ENCODE measurements around the gene COQ10B. TPM values are rescaled to one million over a fixed set of nuclear protein-coding genes. Genes with fewer than 3 reads are reported as not detected.
"Not testable (repeated sequence)": the region's sequence is repeated elsewhere in the genome, so short reads cannot be mapped to it uniquely, and the experiment has no call there.

COQ10B gene
- total and polyA plus RNA-seq, 11 donors: 21.6 to 39.9 (median 33.8) TPM

- WGBS, 4 donors: 60 to 68% (median 65%) methylated on average over 6 of the region's 6 CpGs
- H3K27ac ChIP-seq: peak overlapping the region in 1 of 12 donors; percentile 32
- peaks cover 0 to 13% (median 7%) of the 10 kb centered on the region in 9 donors for H3K36me3 ChIP-seq
- TF ChIP-seq POLR2A (IDR thresholded peaks at IDR 0.05) (no peak), CTCF (IDR thresholded peaks at IDR 0.05) (no peak)
- peaks cover 23 to 79% (median 69%) of the 10 kb centered on the region in 12 donors for H3K4me1 ChIP-seq
- ATAC-seq (no peak), DNase-seq (no peak)
- intact Hi-C loops (cut with DNase I): loop anchor here in 2 of 10 donors (10.0 kb wide), 1 partner anchor 273 kb away; the partner anchor contains the start of gene MARS2 (in 2 of the 2)
- H3K27me3 ChIP-seq: no peaks in the 10 kb centered on the region
- H3K9me3 ChIP-seq: no peaks in the 10 kb centered on the region
- H3K4me3 ChIP-seq: peak overlapping the region in 5 of 12 donors; percentile 84 to 97 (median 91)
Measured at GRCh38 chr2:197431858-197432257, 21.5 kb upstream of the COQ10B start.

DNA sequence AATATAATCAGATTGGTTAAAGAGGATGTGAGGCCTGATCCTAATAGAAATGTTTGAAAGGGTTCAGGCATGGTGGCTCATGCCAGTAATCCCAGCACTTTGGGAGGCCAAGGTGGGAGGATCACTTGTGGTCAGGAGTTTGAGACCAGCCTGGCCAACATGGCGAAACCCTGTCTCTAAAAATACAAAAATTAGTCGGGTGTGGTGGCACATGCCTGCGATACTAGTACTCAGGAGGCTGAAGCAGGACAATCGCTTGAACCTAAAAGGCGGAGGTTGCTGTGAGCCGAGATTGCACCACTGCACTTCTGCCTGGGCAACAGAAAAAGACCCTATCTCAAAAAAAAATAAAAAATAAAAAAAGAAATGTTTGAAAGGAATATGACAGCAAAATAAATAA is 20.8 kb upstream of the COQ10B start:
- 68 to 81% (median 77%) methylated on average over 6 of the region's 6 CpGs for WGBS, 4 donors
- not testable (repeated sequence) for DNase-seq, H3K9me3 ChIP-seq, H3K27ac ChIP-seq, H3K27me3 ChIP-seq, ATAC-seq
- Histone ChIP-seq H3K4me1 (peaks cover 23 to 72% (median 62%) of the 10 kb centered on the region in 12 donors), H3K36me3 (peaks cover 0 to 13% (median 7%) of the 10 kb centered on the region in 9 donors), H3K4me3 (peak overlapping the region in 9 of 12 donors; percentile 5 to 99 (median 87))
- intact Hi-C loops (cut with DNase I): loop anchor here in 2 of 10 donors (10.0 kb wide), 1 partner anchor 272 kb away; the partner anchor contains the start of gene MARS2 (in 2 of the 2)

GRCh38 chr2:197433780-197434438 is 19.4 kb upstream of the COQ10B start:
- Histone ChIP-seq H3K36me3 (peaks cover 0 to 10% (median 3%) of the 10 kb centered on the region in 9 donors), H3K4me3 (peak overlapping the region; percentile 63 to 99 (median 87)), H3K27ac (peak overlapping the region; percentile 87 to 99 (median 94)), H3K27me3 (no peaks in the 10 kb centered on the region), H3K9me3 (no peaks in the 10 kb centered on the region), H3K4me1 (peaks cover 23 to 60% (median 51%) of the 10 kb centered on the region in 12 donors)
- DNase-seq (no peak), ATAC-seq (no peak)
- WGBS, 4 donors: 0 to 1% (median 1%) methylated on average over 11 of the region's 11 CpGs
- intact Hi-C loops (cut with DNase I): loop anchor here in 2 of 10 donors (2.0 to 10.0 kb wide), 2 partner anchors 19 to 271 kb away; partner anchors contain the start of genes MARS2 (in 2 of the 2) and COQ10B (in 1 of the 2)
- TF ChIP-seq CTCF (IDR thresholded peaks at IDR 0.05): no peak
- TF ChIP-seq POLR2A (IDR thresholded peaks at IDR 0.05): no peak

DNA sequence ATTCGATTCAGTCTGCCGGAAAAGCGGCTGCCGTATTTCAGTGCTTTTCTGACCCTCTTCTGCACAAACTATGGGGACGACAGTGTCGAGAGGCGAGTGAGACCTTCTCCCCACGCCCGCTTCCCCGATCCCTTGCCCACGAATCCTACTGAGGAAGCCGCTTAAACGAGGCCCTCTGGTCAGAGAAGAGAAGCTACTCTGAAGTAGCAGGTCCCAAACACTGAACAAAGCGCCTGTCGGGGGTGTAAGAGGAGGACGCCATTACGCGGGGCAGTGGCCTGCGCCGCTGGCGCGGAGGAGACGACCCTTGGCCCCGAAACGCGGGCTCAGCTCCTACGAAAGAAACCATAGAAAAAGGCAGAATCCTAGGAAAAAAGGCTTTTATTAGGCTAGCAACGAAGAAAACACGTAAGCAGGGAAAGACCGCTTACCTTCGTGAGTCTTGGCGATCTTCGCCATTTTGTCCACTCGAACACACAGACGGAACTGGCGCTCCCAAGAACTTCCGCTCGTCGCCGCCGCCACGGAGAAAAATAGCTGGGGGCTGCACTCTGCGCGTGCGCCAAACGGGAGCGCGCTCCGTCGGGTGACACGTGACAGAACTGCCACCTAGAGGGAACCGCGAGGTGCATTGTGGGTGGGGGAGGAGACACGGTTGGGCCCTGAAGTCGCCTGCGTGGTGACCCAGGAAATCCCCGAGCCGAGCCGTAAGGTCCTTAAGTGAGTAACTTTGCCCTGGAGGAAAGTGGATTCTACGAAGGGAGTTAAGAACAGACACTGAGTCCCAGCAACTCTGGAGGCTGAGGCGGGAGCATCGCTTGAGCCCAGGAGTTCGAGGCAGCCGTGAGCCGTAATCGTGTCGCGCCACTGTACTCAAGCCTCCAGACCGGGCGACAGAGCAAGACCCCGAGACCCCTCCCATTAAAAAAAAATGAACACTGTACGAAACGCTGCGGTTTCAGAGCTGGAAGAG is 18.5 kb upstream of the COQ10B start, which contains the start of gene SF3B1:
Gene SF3B1, minus strand, starts transcription at position 488 of the 973 bp plus-strand sequence. Its CDS starts 29 bp downstream, at position 459.
- Histone ChIP-seq H3K27ac (peak within 1 kb of the TSS; percentile 87 to 99 (median 94)), H3K9me3 (no peaks in the 10 kb centered on the region), H3K4me1 (peaks cover 23 to 51% (median 45%) of the 10 kb centered on the region in 12 donors), H3K36me3 (peaks cover 0 to 1% (median 0%) of the 10 kb centered on the region in 9 donors), H3K27me3 (no peaks in the 10 kb centered on the region), H3K4me3 (peak within 1 kb of the TSS; percentile 63 to 99 (median 87))
- intact Hi-C loops (cut with DNase I): loop anchor here in 7 of 10 donors (1.0 to 10.0 kb wide), 3 partner anchors 18 to 270 kb away; partner anchors contain the start of genes COQ10B (in 7 of the 7) and MARS2 (in 2 of the 7)
- 0 to 1% (median 0%) methylated on average over 68 to 74 of the region's 74 CpGs for WGBS, 4 donors
- peak; percentile 98 to 99 (median 99) for DNase-seq
- ATAC-seq: peak; percentile 98 to 99 (median 98)
- TF ChIP-seq CTCF (IDR thresholded peaks at IDR 0.05) (no peak), POLR2A (IDR thresholded peaks at IDR 0.05) (peak in 1 of 2 donors; percentile 88)
